ENCODE measurements around the gene SLC12A3.

- TF ChIP-seq POLR2AphosphoS5 (IDR thresholded peaks at IDR 0.05) (no peak), POLR2A (IDR thresholded peaks at IDR 0.05) (no peak)
- TF ChIP-seq, protein P1, sequence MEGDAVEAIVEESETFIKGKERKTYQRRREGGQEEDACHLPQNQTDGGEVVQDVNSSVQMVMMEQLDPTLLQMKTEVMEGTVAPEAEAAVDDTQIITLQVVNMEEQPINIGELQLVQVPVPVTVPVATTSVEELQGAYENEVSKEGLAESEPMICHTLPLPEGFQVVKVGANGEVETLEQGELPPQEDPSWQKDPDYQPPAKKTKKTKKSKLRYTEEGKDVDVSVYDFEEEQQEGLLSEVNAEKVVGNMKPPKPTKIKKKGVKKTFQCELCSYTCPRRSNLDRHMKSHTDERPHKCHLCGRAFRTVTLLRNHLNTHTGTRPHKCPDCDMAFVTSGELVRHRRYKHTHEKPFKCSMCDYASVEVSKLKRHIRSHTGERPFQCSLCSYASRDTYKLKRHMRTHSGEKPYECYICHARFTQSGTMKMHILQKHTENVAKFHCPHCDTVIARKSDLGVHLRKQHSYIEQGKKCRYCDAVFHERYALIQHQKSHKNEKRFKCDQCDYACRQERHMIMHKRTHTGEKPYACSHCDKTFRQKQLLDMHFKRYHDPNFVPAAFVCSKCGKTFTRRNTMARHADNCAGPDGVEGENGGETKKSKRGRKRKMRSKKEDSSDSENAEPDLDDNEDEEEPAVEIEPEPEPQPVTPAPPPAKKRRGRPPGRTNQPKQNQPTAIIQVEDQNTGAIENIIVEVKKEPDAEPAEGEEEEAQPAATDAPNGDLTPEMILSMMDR (IDR thresholded peaks at IDR 0.05): no peak
These were observed 48.0 kb downstream of the SLC12A3 start for GRCh38 chr16:56912746-56913708.

All from breast epithelium (tissue), 3 donors.